AG04449 (cell line): ENCODE results near the gene B3GALNT1.

ENCODE experiments used
- CTCF ChIA-PET: fragments of 350-600 bp; formaldehyde crosslinking; extraction: SDS; loops from one replicate; lab custom pipeline; 2021; ENCODE audit warnings: antibody characterized with exemption; lab: Yijun Ruan, JAX
- POLR2A ChIA-PET: fragments of 400-600, 350-600 bp; formaldehyde crosslinking; extraction: SDS; loops from one replicate; lab custom pipeline; 2020; ENCODE audit warnings: antibody characterized with exemption, inconsistent platforms; lab: Yijun Ruan, JAX
- DNase-seq: peaks from one replicate; pipeline ENCODE4 v3.0.0-alpha.2; 2010; ENCODE audit warnings: low read depth, low spot score
- H3K4me3 ChIP-seq: 2 replicates; pipeline ENCODE4 v1.5.1; 2011; ENCODE audit warnings: low read depth, mild to moderate bottlenecking, control low read depth, low read length
- TF ChIP-seq, protein P1 (sequence below): IDR thresholded peaks from one replicate; pipeline ENCODE4 v1.5.1; 2011; ENCODE audit warnings: mild to moderate bottlenecking, moderate library complexity, low read length, control low read depth, inconsistent platforms; ENCODE audit not compliant: insufficient read depth; ENCODE audit errors: missing control alignments

The B3GALNT1 gene

DNA sequence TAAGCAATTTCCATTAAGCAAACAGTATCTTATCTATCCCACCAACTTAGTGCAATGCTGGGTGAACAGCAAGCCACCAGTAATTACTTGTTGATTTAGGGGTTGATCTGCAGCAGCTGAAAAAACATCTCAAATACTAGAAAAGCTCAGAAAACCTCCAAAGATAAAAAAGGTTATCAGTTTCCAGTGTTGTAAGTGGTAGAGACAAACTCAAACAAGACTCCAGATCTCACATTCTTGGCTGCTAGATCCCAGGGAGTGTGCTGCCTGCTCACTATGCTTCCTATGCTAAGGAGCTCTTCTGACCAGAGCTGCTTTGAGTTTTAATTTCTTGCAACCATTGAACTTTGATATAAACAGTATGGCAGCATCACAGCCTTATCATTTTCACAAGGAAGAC lies 11.3 kb downstream of the B3GALNT1 start:
- DNase-seq: no peak
- ChIA-PET POLR2A (no interaction called here), CTCF (no interaction called here)
- H3K4me3 ChIP-seq: no peak overlapping the region
- TF ChIP-seq, protein P1, sequence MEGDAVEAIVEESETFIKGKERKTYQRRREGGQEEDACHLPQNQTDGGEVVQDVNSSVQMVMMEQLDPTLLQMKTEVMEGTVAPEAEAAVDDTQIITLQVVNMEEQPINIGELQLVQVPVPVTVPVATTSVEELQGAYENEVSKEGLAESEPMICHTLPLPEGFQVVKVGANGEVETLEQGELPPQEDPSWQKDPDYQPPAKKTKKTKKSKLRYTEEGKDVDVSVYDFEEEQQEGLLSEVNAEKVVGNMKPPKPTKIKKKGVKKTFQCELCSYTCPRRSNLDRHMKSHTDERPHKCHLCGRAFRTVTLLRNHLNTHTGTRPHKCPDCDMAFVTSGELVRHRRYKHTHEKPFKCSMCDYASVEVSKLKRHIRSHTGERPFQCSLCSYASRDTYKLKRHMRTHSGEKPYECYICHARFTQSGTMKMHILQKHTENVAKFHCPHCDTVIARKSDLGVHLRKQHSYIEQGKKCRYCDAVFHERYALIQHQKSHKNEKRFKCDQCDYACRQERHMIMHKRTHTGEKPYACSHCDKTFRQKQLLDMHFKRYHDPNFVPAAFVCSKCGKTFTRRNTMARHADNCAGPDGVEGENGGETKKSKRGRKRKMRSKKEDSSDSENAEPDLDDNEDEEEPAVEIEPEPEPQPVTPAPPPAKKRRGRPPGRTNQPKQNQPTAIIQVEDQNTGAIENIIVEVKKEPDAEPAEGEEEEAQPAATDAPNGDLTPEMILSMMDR: no peak

DNA sequence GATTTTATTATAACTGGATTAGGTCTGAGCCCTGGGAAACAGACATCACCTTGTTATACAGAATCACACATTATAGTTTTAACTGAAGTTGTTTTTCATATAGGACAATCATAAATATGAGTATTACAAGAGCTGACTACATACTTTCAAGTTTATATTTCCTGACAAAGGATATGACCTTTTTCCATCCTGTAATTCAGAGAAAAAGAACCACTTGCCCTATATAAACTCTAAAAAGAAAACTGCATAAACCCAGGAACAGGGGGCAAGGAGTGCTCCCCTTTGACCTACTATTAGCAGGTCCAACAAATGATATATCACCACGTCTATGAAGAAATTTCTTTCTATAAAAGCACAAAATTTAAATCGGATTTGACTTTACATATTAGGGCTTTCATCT lies 20.9 kb downstream of the B3GALNT1 start:
- TF ChIP-seq, protein P1: no peak
- no peak overlapping the region for H3K4me3 ChIP-seq
- ChIA-PET CTCF (no interaction called here), POLR2A (no interaction called here)
- no peak for DNase-seq

DNA sequence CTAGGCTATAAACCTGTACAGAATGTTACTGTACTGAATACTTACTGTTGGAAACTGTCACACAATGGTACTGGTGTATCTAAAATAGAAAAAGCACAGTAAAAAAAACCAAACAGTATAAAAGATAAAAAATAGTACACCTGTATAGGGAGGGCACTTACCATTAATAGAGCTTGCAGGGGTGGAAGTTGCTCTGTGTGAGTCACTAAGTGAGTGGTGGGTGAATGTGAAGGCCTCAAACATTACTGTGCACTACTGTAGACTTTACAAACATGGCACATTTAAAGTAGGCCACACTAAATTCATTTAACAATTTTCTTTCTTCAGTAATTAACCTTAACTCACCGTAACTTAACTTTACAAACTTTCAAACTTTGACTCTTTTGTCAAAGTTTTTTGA lies 22.0 kb downstream of the B3GALNT1 start:
- TF ChIP-seq, protein P1: no peak
- POLR2A ChIA-PET: no interaction called here
- no peak for DNase-seq
- no peak overlapping the region for H3K4me3 ChIP-seq
- CTCF ChIA-PET: no interaction called here

DNA sequence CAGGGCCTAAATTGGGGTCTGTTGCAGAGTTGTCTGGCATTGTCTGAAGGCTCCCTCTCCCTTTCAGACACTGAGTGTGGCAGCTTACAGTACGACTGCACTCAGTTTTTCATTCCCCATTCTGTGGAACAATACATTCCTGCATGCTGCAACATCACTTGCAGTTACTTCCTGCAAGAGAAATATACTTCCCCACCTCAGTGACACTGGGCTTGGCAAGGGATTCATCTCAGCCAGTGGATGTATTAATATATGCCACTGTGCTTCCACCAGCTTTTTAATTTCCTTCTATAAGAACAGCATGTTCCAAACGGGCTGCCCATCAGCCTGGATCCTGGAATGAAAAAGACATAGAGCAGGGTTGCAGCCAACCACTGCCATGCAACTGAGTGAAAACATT lies 23.1 kb downstream of the B3GALNT1 start:
- ChIA-PET POLR2A (no interaction called here), CTCF (no interaction called here)
- no peak overlapping the region for H3K4me3 ChIP-seq
- TF ChIP-seq, protein P1: no peak
- no peak for DNase-seq

DNA sequence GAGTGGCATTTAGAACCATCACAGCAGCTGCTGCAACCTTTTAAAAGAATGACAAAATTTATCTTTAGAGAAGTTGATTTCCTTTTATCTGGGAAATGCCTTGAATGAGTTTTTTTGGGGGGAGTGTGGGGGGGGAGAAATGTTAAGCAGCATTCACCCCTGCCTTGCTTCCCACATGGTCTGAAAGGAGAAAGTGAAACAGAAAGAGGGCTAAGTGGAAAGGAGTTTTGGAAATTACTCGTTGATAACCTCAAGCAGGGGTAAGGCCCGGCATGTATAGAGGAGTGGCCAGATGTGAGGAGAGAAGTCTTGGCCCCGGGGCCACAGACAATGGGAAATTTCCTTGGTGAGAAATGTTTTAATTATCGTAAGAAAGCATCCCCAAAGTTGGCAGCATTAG lies 23.5 kb downstream of the B3GALNT1 start:
- ChIA-PET CTCF (no interaction called here), POLR2A (no interaction called here)
- DNase-seq: no peak
- TF ChIP-seq, protein P1: no peak
- no peak overlapping the region for H3K4me3 ChIP-seq

DNA sequence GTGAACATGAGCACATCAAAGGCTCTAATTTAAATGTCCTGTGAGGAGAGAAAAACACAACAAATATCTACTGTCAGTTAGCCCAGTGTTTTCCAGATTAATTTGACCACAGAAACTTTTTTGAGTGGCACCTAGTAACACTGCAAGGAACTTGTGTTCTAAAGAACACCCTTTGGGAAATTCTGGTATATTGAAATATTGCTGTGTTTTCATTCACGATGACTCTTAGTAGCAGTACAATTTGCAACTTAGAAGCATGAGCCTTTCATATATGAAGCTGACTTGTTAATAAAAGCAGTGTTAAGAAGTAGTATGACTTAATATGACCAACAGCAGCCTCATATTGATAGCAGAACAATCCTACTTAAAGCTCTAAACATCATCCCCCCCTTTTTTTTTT lies 32.0 kb downstream of the B3GALNT1 start:
- DNase-seq: no peak
- H3K4me3 ChIP-seq: no peak overlapping the region
- ChIA-PET CTCF (no interaction called here), POLR2A (no interaction called here)
- TF ChIP-seq, protein P1: no peak

DNA sequence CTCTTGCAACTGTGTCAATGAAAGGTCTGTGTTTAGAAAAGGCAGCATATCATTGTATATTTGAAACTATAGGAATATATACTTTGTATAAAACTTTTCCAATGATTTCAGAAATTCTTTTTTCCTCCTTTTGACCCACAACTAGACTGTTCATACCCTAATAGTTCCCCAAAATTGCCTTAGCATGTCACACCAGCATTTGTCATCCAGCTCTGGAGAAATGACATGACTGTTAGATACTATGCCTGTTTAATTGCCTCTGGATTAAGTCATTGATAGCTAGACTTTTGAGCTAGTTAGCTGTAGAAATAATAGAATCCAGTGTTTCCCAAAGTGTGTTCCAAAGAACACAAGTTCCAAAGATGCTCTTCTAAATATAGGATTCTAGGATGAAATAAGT lies 32.4 kb downstream of the B3GALNT1 start:
- no peak for DNase-seq
- TF ChIP-seq, protein P1: no peak
- ChIA-PET POLR2A (no interaction called here), CTCF (no interaction called here)
- H3K4me3 ChIP-seq: no peak overlapping the region
